Activated naive CD4-positive, alpha-beta T cell treated with anti-CD3 and anti-CD28 coated beads, Interleukin-2, amount 10 ng/mL, durations not matched to agents 7 days and 5 days (primary cell): ENCODE results near the gene PRDM15.
A peak's percentile ranks its signal among the peaks of the same experiment; 100 is the strongest.

Experiments used
- CTCF ChIA-PET: fragments of 350-600 bp; sonication (Branson Sonifier 250); formaldehyde crosslinking; loops from one replicate; lab custom pipeline; 2021; ENCODE audit warnings: antibody characterized with exemption; lab: Charles Lee
- DNase-seq: peaks from one replicate; pipeline ENCODE4 v3.0.0-alpha.2; 2020
- H3K27ac Mint-ChIP-seq: one replicate; pipeline ENCODE4 v1.8.0; 2021; ENCODE audit warnings: mild to moderate bottlenecking, moderate library complexity, mixed read lengths
- H3K27me3 Mint-ChIP-seq: one replicate; pipeline ENCODE4 v1.8.0; 2021; ENCODE audit warnings: mild to moderate bottlenecking, mixed read lengths
- H3K36me3 Mint-ChIP-seq: one replicate; pipeline ENCODE4 v1.8.0; 2021; ENCODE audit warnings: mixed read lengths
- H3K4me1 Mint-ChIP-seq: one replicate; pipeline ENCODE4 v1.8.0; 2021; ENCODE audit warnings: mixed read lengths
- H3K4me3 Mint-ChIP-seq: one replicate; pipeline ENCODE4 v1.8.0; 2021; ENCODE audit warnings: mild to moderate bottlenecking, moderate library complexity, mixed read lengths
- H3K9me3 Mint-ChIP-seq: one replicate; pipeline ENCODE4 v1.8.0; 2021; ENCODE audit warnings: mixed read lengths

PRDM15 gene

GRCh38 chr21:41879190-41879998 is at the start of gene PRDM15:
PRDM15 (minus strand) TSS chr21:41879344; CDS start chr21:41860363, 18,981 bp downstream.
- DNase-seq = peak; percentile 88
- H3K36me3 Mint-ChIP-seq = no peaks in the 10 kb centered on the region
- CTCF ChIA-PET = interaction anchor here (1.4 to 2.9 kb wide), 2 partner anchors 229 to 238 kb away, joined by 4 to 11 read pairs; no protein-coding TSS in a partner anchor
- H3K27ac Mint-ChIP-seq = peak within 1 kb of the TSS; percentile 94
- peaks cover 26% of the 10 kb centered on the region for H3K4me1 Mint-ChIP-seq
- no peaks in the 10 kb centered on the region for H3K9me3 Mint-ChIP-seq
- H3K27me3 Mint-ChIP-seq = peaks cover 10% of the 10 kb centered on the region
- H3K4me3 Mint-ChIP-seq = peak within 1 kb of the TSS; percentile 85

- Mint-ChIP-seq H3K4me3 (no peak overlapping the region), H3K9me3 (no peaks in the 10 kb centered on the region), H3K36me3 (peaks cover 2% of the 10 kb centered on the region), H3K4me1 (peaks cover 65% of the 10 kb centered on the region), H3K27ac (peak overlapping the region; percentile 72), H3K27me3 (peaks cover 12% of the 10 kb centered on the region)
- no peak for DNase-seq
- CTCF ChIA-PET = no interaction called here
These were observed 49.6 kb upstream of the PRDM15 start for GRCh38 chr21:41928621-41929220.

GRCh38 chr21:41927727-41928409 is 48.7 kb upstream of the PRDM15 start:
- Mint-ChIP-seq H3K36me3 (peaks cover 9% of the 10 kb centered on the region), H3K27ac (peak overlapping the region; percentile 75), H3K27me3 (peaks cover 4% of the 10 kb centered on the region), H3K4me1 (peaks cover 65% of the 10 kb centered on the region), H3K4me3 (no peak overlapping the region), H3K9me3 (no peaks in the 10 kb centered on the region)
- peak; percentile 55 for DNase-seq
- CTCF ChIA-PET = no interaction called here

- H3K36me3 Mint-ChIP-seq = peaks cover 9% of the 10 kb centered on the region
These were observed 47.6 kb upstream of the PRDM15 start for GRCh38 chr21:41926807-41927171.

GRCh38 chr21:41926117-41926806 is 47.1 kb upstream of the PRDM15 start:
- H3K4me1 Mint-ChIP-seq = peaks cover 69% of the 10 kb centered on the region
- no peaks in the 10 kb centered on the region for H3K9me3 Mint-ChIP-seq
- H3K27me3 Mint-ChIP-seq = no peaks in the 10 kb centered on the region
- CTCF ChIA-PET = interaction anchor here (1.2 to 1.5 kb wide), 3 partner anchors 20 to 191 kb away, joined by 3 to 5 read pairs (median 3); no protein-coding TSS in a partner anchor
- peak; percentile 53 for DNase-seq
- peak overlapping the region; percentile 99 for H3K27ac Mint-ChIP-seq
- H3K4me3 Mint-ChIP-seq = peak overlapping the region; percentile 92
- peaks cover 9% of the 10 kb centered on the region for H3K36me3 Mint-ChIP-seq

More at GRCh38 chr21:41926807-41927171, 47.6 kb upstream of the PRDM15 start:
- Mint-ChIP-seq H3K27me3 (no peaks in the 10 kb centered on the region), H3K9me3 (no peaks in the 10 kb centered on the region), H3K4me3 (peak overlapping the region; percentile 92), H3K27ac (peak overlapping the region; percentile 99), H3K4me1 (peaks cover 66% of the 10 kb centered on the region)
- CTCF ChIA-PET = interaction anchor here (1.2 to 1.5 kb wide), 2 partner anchors 21 to 181 kb away, joined by 3 to 5 read pairs; no protein-coding TSS in a partner anchor
- no peak for DNase-seq

GRCh38 chr21:41925767-41926116 is 46.6 kb upstream of the PRDM15 start:
- H3K4me3 Mint-ChIP-seq = peak overlapping the region; percentile 92
- peak overlapping the region; percentile 99 for H3K27ac Mint-ChIP-seq
- H3K36me3 Mint-ChIP-seq = peaks cover 9% of the 10 kb centered on the region
- no peaks in the 10 kb centered on the region for H3K27me3 Mint-ChIP-seq
- H3K9me3 Mint-ChIP-seq = no peaks in the 10 kb centered on the region
- H3K4me1 Mint-ChIP-seq = peaks cover 69% of the 10 kb centered on the region
- no peak for DNase-seq
- CTCF ChIA-PET = interaction anchor here (1.3 to 1.5 kb wide), 2 partner anchors 19 to 192 kb away, joined by 3 read pairs; no protein-coding TSS in a partner anchor

- CTCF ChIA-PET = interaction anchor here (1.2 to 1.4 kb wide), 3 partner anchors 12 to 183 kb away, joined by 3 to 6 read pairs (median 4); no protein-coding TSS in a partner anchor
- no peak overlapping the region for H3K4me3 Mint-ChIP-seq
These were observed 45.2 kb upstream of the PRDM15 start for GRCh38 chr21:41924368-41924754.

GRCh38 chr21:41923631-41924367 is 44.7 kb upstream of the PRDM15 start:
- H3K4me3 Mint-ChIP-seq = peak overlapping the region; percentile 41

More at GRCh38 chr21:41924368-41924754, 45.2 kb upstream of the PRDM15 start:
- H3K9me3 Mint-ChIP-seq = no peaks in the 10 kb centered on the region
- DNase-seq = no peak
- H3K27me3 Mint-ChIP-seq = no peaks in the 10 kb centered on the region
- no peak overlapping the region for H3K27ac Mint-ChIP-seq
- peaks cover 66% of the 10 kb centered on the region for H3K4me1 Mint-ChIP-seq
- H3K36me3 Mint-ChIP-seq = peaks cover 9% of the 10 kb centered on the region

GRCh38 chr21:41923186-41923585 is 44.0 kb upstream of the PRDM15 start:
- Mint-ChIP-seq H3K9me3 (no peaks in the 10 kb centered on the region), H3K27ac (peak overlapping the region; percentile 15), H3K4me1 (peaks cover 56% of the 10 kb centered on the region), H3K4me3 (no peak overlapping the region), H3K27me3 (no peaks in the 10 kb centered on the region), H3K36me3 (peaks cover 10% of the 10 kb centered on the region)
- CTCF ChIA-PET = interaction anchor here (1.2 to 1.4 kb wide), 2 partner anchors 11 to 184 kb away, joined by 3 to 4 read pairs; no protein-coding TSS in a partner anchor
- no peak for DNase-seq

More at GRCh38 chr21:41923631-41924367, 44.7 kb upstream of the PRDM15 start:
- CTCF ChIA-PET = interaction anchor here (1.2 to 1.4 kb wide), 3 partner anchors 12 to 184 kb away, joined by 3 to 6 read pairs (median 4); no protein-coding TSS in a partner anchor
- Mint-ChIP-seq H3K36me3 (peaks cover 10% of the 10 kb centered on the region), H3K27me3 (no peaks in the 10 kb centered on the region), H3K9me3 (no peaks in the 10 kb centered on the region), H3K4me1 (peaks cover 63% of the 10 kb centered on the region), H3K27ac (peak overlapping the region; percentile 15)
- no peak for DNase-seq

- H3K36me3 Mint-ChIP-seq = peaks cover 16% of the 10 kb centered on the region
- no peak overlapping the region for H3K27ac Mint-ChIP-seq
- H3K27me3 Mint-ChIP-seq = no peaks in the 10 kb centered on the region
- DNase-seq = no peak
- CTCF ChIA-PET = no interaction called here
- peaks cover 35% of the 10 kb centered on the region for H3K4me1 Mint-ChIP-seq
- no peaks in the 10 kb centered on the region for H3K9me3 Mint-ChIP-seq
- no peak overlapping the region for H3K4me3 Mint-ChIP-seq
These were observed 41.9 kb upstream of the PRDM15 start for GRCh38 chr21:41921021-41921420.

- no peaks in the 10 kb centered on the region for H3K9me3 Mint-ChIP-seq
- no peak overlapping the region for H3K27ac Mint-ChIP-seq
- no peaks in the 10 kb centered on the region for H3K27me3 Mint-ChIP-seq
These were observed 41.3 kb upstream of the PRDM15 start for GRCh38 chr21:41920476-41920875.

GRCh38 chr21:41919666-41920398 is 40.7 kb upstream of the PRDM15 start:
- no peaks in the 10 kb centered on the region for H3K27me3 Mint-ChIP-seq
- DNase-seq = no peak
- CTCF ChIA-PET = no interaction called here
- peaks cover 23% of the 10 kb centered on the region for H3K4me1 Mint-ChIP-seq
- no peak overlapping the region for H3K27ac Mint-ChIP-seq
- H3K36me3 Mint-ChIP-seq = peaks cover 16% of the 10 kb centered on the region
- H3K4me3 Mint-ChIP-seq = no peak overlapping the region
- H3K9me3 Mint-ChIP-seq = no peaks in the 10 kb centered on the region

More at GRCh38 chr21:41920476-41920875, 41.3 kb upstream of the PRDM15 start:
- CTCF ChIA-PET = no interaction called here
- H3K36me3 Mint-ChIP-seq = peaks cover 16% of the 10 kb centered on the region
- H3K4me1 Mint-ChIP-seq = peaks cover 29% of the 10 kb centered on the region
- no peak for DNase-seq
- H3K4me3 Mint-ChIP-seq = no peak overlapping the region
